GM12865 (cell line): ENCODE measurements around the gene LY9.
A peak's percentile ranks its signal among the peaks of the same experiment; 100 is the strongest.

ENCODE experiments used
- DNase-seq: peaks from one replicate; pipeline ENCODE4 v3.0.0; 2010; ENCODE audit warnings: low read depth
- H3K4me3 ChIP-seq: 2 replicates; pipeline ENCODE4 v1.5.1; 2011; ENCODE audit warnings: mild to moderate bottlenecking, low read depth, low read length, control low read depth
- CTCF ChIP-seq: IDR thresholded peaks from 2 replicates; pipeline ENCODE4 v1.5.1; 2011; ENCODE audit warnings: low read length, control low read depth, low read depth, inconsistent platforms; ENCODE audit not compliant: insufficient read depth; ENCODE audit errors: missing control alignments

Gene LY9

GRCh38 chr1:160811147-160811546, 15.2 kb downstream of the LY9 start:
- no peak overlapping the region for H3K4me3 ChIP-seq
- no peak for DNase-seq
- no peak for TF ChIP-seq CTCF

GRCh38 chr1:160813215-160813614, 17.2 kb downstream of the LY9 start:
- peak; percentile 51 for DNase-seq
- H3K4me3 ChIP-seq, result no peak overlapping the region
- no peak for TF ChIP-seq CTCF

GRCh38 chr1:160814316-160814715, 18.3 kb downstream of the LY9 start:
- TF ChIP-seq CTCF, result no peak
- no peak overlapping the region for H3K4me3 ChIP-seq
- DNase-seq, result no peak

- no peak for TF ChIP-seq CTCF
- no peak overlapping the region for H3K4me3 ChIP-seq
- DNase-seq, result no peak
Measured at GRCh38 chr1:160814856-160815255, 18.9 kb downstream of the LY9 start.

- no peak overlapping the region for H3K4me3 ChIP-seq
- no peak for DNase-seq
- no peak for TF ChIP-seq CTCF
Measured at GRCh38 chr1:160818207-160818937, 22.4 kb downstream of the LY9 start.

- H3K4me3 ChIP-seq, result no peak overlapping the region
- no peak for TF ChIP-seq CTCF
- DNase-seq, result no peak
Measured at GRCh38 chr1:160819186-160819585, 23.2 kb downstream of the LY9 start.

GRCh38 chr1:160821627-160822026, 25.7 kb downstream of the LY9 start:
- TF ChIP-seq CTCF, result no peak
- no peak overlapping the region for H3K4me3 ChIP-seq
- DNase-seq, result no peak
